GM12891 (cell line): ENCODE data around the gene DCAF8L2.

ENCODE experiments used
- POLR2A ChIP-seq: IDR thresholded peaks from 2 replicates; pipeline ENCODE4 v1.6.1; 2011; ENCODE audit warnings: low read depth, low read length, control low read depth
- SPI1 ChIP-seq: IDR thresholded peaks from 2 replicates; pipeline ENCODE4 v1.6.1; 2011; ENCODE audit warnings: low read depth, low read length, control low read depth
- TAF1 ChIP-seq: IDR thresholded peaks from 2 replicates; pipeline ENCODE4 v1.6.1; 2011; ENCODE audit warnings: low read depth, low read length, control low read depth

GRCh38 chrX:27796640-27797257 lies 206.6 kb downstream of the DCAF8L2 start:
- TF ChIP-seq TAF1 (no peak), SPI1 (no peak), POLR2A (no peak)
